Endodermal cell (in vitro differentiated cells): Measurements from ENCODE around the gene MRAS. TPM values are rescaled to one million over a fixed set of nuclear protein-coding genes. Genes with fewer than 3 reads are reported as not detected.
A peak's percentile ranks its signal among the peaks of the same experiment; 100 is the strongest.

Experiments used
- DNase-seq: peaks from one replicate; pipeline ENCODE4 v3.0.0-alpha.2; 2017
- H3K27ac ChIP-seq: 2 replicates; pipeline ENCODE4 v1.5.1; 2013; ENCODE audit warnings: mild to moderate bottlenecking, low read depth, low read length, moderate library complexity
- H3K27me3 ChIP-seq: 2 replicates; pipeline ENCODE4 v1.6.1; 2013; ENCODE audit warnings: mild to moderate bottlenecking, low read length, moderate library complexity; ENCODE audit not compliant: insufficient read depth, control insufficient read depth, poor library complexity, severe bottlenecking
- H3K36me3 ChIP-seq: 2 replicates; pipeline ENCODE4 v1.7.0; 2013; ENCODE audit warnings: mild to moderate bottlenecking, low read length, moderate library complexity; ENCODE audit not compliant: control insufficient read depth, insufficient read depth
- H3K4me1 ChIP-seq: one replicate; pipeline ENCODE4 v1.7.0; 2013; ENCODE audit warnings: low read length; ENCODE audit not compliant: control insufficient read depth, insufficient read depth
- H3K4me3 ChIP-seq: 2 replicates; pipeline ENCODE4 v1.5.1; 2013; ENCODE audit warnings: mild to moderate bottlenecking, low read length, moderate library complexity
- H3K9ac ChIP-seq: 2 replicates; pipeline ENCODE4 v1.6.1; 2013; ENCODE audit warnings: mild to moderate bottlenecking, low read length, moderate library complexity; ENCODE audit not compliant: poor library complexity, severe bottlenecking; ENCODE audit errors: extremely low read depth
- H3K9me3 ChIP-seq: 2 replicates; pipeline ENCODE4 v1.6.1; 2013; ENCODE audit warnings: mild to moderate bottlenecking, low read length, moderate library complexity; ENCODE audit not compliant: control insufficient read depth
- H3K27ac Mint-ChIP-seq: 2 replicates; pipeline ENCODE4 v1.8.0; 2020; ENCODE audit warnings: mixed read lengths
- H3K27me3 Mint-ChIP-seq: 2 replicates; pipeline ENCODE4 v1.8.0; 2021; ENCODE audit warnings: mild to moderate bottlenecking, mixed read lengths; ENCODE audit not compliant: insufficient read depth
- H3K36me3 Mint-ChIP-seq: 2 replicates; pipeline ENCODE4 v1.8.0; 2020; ENCODE audit warnings: low read depth, mixed read lengths
- H3K4me1 Mint-ChIP-seq: 2 replicates; pipeline ENCODE4 v1.8.0; 2020; ENCODE audit warnings: mixed read lengths
- H3K4me3 Mint-ChIP-seq: 2 replicates; pipeline ENCODE4 v1.8.0; 2020; ENCODE audit warnings: mild to moderate bottlenecking, moderate library complexity, mixed read lengths
- H3K9me3 Mint-ChIP-seq: 2 replicates; pipeline ENCODE4 v1.8.0; 2020; ENCODE audit warnings: mild to moderate bottlenecking, mixed read lengths
- WGBS, 2 experiments: methylation state at CpG; one replicate each; pipeline versions ENCODE4 v1.1.5 to v1.1.7; 2013; ENCODE audit warnings: missing lambda C conversion rate in 2 of 2, mixed read lengths in 1 of 2; ENCODE audit not compliant: insufficient coverage in 1 of 2, insufficient read length in 1 of 2; 5-methylcytosine and 5-hydroxymethylcytosine counted together
- total RNA-seq, 2 donors: library from RNA; stranded (reverse); fragmentation: NEBNext Ultra II Directional in 1 of 2; extraction: Animal tissue kit (Norgen Biotek cat#: 25700) in 1 of 2; gene quantifications; 2 replicates in 1 of 2; 3 replicates in 1 of 2; pipeline ENCODE4 v1.2.1, GENCODE V29; 2021
- TF ChIP-seq, protein P1 (sequence below): fragments of 200-600 bp; sonication (generic); conservative IDR thresholded peaks from 2 replicates; pipeline ENCODE4 v1.5.0; 2021; ENCODE audit warnings: antibody characterized with exemption, mild to moderate bottlenecking

MRAS gene
- total RNA-seq, 2 donors from 2014 or later: 12.8 to 16.1 TPM

GRCh38 chr3:138359148-138359918 lies 11.0 kb downstream of the MRAS start:
- H3K9ac ChIP-seq: no peak overlapping the region
- Mint-ChIP-seq H3K36me3 (no peaks in the 10 kb centered on the region), H3K4me3 (no peak overlapping the region), H3K27me3 (no peaks in the 10 kb centered on the region), H3K27ac (peak overlapping the region; percentile 27), H3K9me3 (no peaks in the 10 kb centered on the region), H3K4me1 (peaks cover 2% of the 10 kb centered on the region)
- DNase-seq: no peak
- H3K36me3 ChIP-seq: no peaks in the 10 kb centered on the region
- H3K27me3 ChIP-seq: no peaks in the 10 kb centered on the region
- 85 to 88% methylated on average over 4 to 7 of the region's 7 CpGs for WGBS, 2 experiments
- H3K4me3 ChIP-seq: no peak overlapping the region
- no peak overlapping the region for H3K27ac ChIP-seq
- no peaks in the 10 kb centered on the region for H3K4me1 ChIP-seq
- H3K9me3 ChIP-seq: no peaks in the 10 kb centered on the region
- TF ChIP-seq, protein P1, sequence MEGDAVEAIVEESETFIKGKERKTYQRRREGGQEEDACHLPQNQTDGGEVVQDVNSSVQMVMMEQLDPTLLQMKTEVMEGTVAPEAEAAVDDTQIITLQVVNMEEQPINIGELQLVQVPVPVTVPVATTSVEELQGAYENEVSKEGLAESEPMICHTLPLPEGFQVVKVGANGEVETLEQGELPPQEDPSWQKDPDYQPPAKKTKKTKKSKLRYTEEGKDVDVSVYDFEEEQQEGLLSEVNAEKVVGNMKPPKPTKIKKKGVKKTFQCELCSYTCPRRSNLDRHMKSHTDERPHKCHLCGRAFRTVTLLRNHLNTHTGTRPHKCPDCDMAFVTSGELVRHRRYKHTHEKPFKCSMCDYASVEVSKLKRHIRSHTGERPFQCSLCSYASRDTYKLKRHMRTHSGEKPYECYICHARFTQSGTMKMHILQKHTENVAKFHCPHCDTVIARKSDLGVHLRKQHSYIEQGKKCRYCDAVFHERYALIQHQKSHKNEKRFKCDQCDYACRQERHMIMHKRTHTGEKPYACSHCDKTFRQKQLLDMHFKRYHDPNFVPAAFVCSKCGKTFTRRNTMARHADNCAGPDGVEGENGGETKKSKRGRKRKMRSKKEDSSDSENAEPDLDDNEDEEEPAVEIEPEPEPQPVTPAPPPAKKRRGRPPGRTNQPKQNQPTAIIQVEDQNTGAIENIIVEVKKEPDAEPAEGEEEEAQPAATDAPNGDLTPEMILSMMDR: no peak

DNA sequence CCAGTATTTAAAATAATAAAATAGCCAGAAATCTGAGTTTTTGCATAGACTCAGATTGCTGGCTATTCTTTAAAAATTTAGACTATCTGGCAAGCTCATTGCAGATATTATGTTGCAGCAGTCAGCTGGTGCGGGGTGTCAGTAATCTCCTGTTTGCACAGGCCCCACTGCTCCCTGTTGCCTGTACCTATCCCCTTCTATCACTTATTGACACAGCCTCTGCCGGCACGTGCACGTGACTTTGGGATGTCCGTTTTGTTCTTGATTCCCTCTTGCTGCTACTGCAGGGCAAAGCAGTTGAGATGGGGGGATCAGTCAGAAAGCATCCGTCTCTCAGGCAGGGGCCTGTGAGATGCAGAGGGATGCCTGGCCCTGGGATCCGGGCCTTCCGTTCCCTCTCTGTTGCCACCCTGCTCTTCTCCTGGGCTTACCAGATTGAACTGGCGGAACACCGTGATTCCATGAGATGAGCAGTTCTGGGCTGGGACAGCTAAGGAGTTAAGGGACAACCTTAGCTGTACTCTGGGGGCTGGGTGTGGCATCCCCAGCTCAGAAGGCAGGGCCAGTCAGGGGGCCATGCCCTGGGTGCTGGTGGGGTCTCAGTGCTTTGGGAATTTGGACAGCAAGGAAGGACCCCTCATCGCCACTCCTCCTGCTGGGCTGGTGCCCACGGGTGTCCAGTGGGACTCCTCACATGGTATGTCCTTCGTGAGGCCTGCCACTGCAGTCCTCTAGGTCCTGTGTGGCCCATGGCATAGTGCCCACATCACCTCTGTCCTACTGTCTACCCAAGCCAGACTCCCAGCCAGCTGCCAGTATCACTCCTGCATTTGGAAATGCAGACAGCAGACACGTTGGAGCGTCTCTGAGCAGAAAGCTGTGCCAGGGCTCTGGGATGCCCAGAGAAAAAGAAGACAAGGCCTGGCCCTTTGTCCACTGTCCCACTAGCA lies 11.8 kb downstream of the MRAS start:
- Histone ChIP-seq H3K9me3 (no peaks in the 10 kb centered on the region), H3K27me3 (no peaks in the 10 kb centered on the region), H3K36me3 (no peaks in the 10 kb centered on the region), H3K4me3 (no peak overlapping the region), H3K27ac (no peak overlapping the region), H3K9ac (no peak overlapping the region), H3K4me1 (no peaks in the 10 kb centered on the region)
- H3K27me3 Mint-ChIP-seq: no peaks in the 10 kb centered on the region
- TF ChIP-seq, protein P1: no peak
- H3K4me3 Mint-ChIP-seq: no peak overlapping the region
- no peak for DNase-seq
- H3K4me1 Mint-ChIP-seq: peaks cover 2% of the 10 kb centered on the region
- no peaks in the 10 kb centered on the region for H3K9me3 Mint-ChIP-seq
- 94 to 97% methylated on average over 9 to 15 of the region's 15 CpGs for WGBS, 2 experiments
- H3K27ac Mint-ChIP-seq: no peak overlapping the region
- no peaks in the 10 kb centered on the region for H3K36me3 Mint-ChIP-seq

DNA sequence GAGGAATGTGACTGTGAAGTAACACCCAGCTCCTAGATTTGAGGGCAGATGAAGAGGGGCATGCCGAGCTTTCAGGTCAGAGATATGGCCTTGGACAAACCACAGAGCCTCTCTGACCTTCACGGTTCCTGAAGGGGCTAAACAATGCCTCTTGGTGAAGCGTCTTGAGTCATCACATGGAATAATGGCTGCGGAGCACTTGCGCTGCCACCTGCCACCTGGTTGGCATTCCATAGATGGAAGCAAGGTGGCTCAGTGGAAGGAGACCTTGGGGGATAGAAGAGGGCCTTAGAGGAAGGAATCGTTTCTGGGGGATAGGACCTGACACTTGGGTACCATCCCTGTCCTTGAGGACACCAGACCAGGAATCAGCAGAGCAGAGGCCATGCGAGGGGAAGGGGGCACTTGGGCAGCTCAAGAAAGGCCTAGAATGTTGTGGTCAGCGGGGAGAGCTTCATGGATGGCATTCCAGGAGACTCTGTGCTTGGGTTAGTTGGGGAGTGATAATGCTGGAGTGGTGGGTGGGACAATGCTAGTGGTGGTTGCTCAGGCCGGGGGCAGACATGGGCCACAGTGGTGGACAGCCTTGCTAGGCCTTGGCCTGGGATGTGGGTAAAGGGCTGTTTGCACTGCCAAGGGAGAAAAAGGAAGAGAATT lies 12.6 kb downstream of the MRAS start:
- H3K27ac Mint-ChIP-seq: no peak overlapping the region
- H3K27me3 Mint-ChIP-seq: no peaks in the 10 kb centered on the region
- WGBS, 2 experiments: 89 to 94% methylated on average over 7 to 9 of the region's 9 CpGs
- Histone ChIP-seq H3K4me1 (no peaks in the 10 kb centered on the region), H3K27ac (no peak overlapping the region), H3K36me3 (no peaks in the 10 kb centered on the region), H3K9me3 (no peaks in the 10 kb centered on the region), H3K9ac (no peak overlapping the region), H3K4me3 (no peak overlapping the region), H3K27me3 (no peaks in the 10 kb centered on the region)
- H3K4me1 Mint-ChIP-seq: peaks cover 2% of the 10 kb centered on the region
- no peaks in the 10 kb centered on the region for H3K36me3 Mint-ChIP-seq
- no peak overlapping the region for H3K4me3 Mint-ChIP-seq
- no peaks in the 10 kb centered on the region for H3K9me3 Mint-ChIP-seq
- TF ChIP-seq, protein P1: no peak
- no peak for DNase-seq
